GM18858 (cell line): ENCODE measurements around the gene RCBTB2.
"Not testable (repeated sequence)": the region's sequence is repeated elsewhere in the genome, so short reads cannot be mapped to it uniquely, and the experiment has no call there.

Experiments used
- ATAC-seq: cut with Tn5 transposase; IDR thresholded peaks from one replicate; pipeline ENCODE4 v1.9.1; 2021; ENCODE audit not compliant: unreplicated experiment

The RCBTB2 gene

DNA sequence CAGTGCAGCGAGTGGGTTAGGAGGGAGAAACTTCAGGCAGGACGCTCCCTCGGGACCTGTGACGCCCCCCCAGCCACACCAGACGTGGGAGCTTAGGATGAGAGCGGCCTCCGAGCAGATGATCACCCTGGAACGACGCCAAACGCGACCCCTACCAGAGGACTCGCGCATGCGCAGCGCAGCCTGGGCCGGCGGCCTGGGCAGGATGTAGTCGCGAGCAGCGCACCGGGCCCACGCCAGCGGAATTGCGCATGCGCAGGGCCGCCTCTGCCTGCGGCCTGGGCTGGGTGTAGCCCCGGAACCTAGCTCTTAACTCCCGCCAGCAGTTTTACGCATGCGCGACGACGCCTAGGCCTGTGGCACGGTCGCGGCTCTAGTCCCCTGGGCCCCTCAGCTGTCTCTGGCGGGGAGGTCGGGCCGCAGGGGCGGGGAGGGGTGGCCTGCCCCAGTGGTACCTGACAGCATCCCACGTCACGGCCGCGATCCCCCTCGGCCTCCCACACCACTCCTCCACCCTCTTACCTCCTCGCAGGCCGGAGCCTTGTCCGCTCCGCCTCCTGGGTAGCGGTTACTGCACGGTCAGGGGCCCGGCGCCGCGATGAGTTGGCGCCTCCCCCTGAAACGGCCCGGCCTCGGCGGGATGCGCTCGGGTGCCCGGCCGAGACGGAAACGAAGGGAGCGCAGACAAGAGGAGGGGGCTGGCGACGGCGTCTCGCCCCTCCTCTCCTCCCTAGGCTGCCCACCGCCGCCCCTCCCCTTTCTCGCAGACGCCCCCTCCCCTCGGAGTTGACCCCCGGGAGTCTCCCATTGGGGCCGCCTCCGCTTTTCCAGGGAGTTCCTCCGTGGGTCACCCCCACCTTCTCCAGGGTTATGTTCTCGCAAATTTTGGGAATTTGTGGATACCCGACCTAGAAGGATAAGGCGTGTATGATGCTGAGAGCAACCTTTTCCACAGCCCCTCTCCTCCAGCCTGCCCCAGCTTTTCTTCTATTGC lies at the start of gene RCBTB2:
Gene RCBTB2 (minus strand): TSS at position 575 of the 994 bp plus-strand sequence. CDS start 11,141 bp downstream, outside the sequence.
- peak; percentile 76 for ATAC-seq

DNA sequence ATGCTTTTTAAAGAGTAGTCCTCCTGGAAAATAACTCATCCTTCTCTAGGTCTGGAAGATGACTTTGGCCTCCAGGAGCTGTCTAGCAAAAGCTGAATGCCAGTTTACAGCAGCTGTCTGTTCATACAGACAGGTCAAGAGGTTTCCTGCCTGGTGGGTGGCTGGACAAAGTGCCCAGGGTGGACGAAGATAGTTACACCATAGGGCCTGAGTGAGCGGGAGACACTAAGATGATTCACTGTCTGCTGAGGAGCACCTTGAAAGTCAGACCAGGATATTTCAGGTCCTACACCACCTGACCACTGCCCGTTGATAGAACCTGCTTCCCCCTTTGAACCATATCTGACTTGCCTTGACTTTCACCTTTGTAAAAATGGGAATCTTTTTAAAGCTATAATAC lies 49.2 kb upstream of the RCBTB2 start:
- no peak for ATAC-seq

DNA sequence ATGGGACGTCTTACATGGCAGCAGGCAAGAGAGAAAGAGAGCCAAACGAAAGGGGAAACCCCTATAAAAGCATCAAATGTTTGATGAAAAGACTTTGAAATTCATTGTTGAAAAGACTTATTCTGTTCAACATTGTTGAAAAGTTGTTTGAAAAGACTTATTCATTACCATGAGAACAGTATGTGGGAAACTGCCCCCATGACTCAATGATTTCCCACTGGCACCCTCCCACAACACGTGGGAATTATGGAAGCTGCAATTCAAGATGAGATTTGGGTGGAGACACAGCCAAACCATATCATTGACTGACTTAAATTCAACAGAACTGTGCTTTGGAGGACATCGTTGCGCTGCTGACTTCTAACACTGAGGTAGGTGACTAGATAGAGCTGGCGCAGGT lies 48.0 kb upstream of the RCBTB2 start:
- no peak for ATAC-seq

DNA sequence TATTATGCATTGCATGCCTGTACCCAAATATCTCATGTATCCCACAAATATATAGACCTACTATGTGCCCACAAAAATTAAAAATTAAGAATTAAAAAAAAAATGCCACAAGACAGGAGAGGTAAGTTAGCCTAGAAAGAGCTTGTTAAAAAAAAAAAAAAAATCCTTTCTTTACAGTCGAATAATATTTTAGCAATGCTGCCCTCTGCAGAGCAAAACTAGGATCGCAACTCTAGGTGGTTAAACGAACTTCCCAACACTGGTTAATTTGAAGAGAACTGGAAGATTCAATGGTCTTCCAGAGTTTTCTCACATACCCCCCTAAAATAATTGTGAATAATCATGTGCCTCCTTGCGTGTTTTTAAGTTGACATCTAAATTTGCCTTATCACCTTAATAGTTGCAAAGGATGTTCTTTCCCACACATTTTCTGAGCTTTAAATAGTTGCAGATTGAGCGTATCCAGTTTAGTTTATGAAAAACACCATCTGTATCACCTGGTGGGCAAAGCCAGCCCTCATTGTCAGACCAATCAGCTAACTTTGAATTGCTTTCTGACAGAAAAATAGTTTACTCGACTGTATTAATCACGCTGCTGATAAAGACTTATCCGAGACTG lies 47.4 kb upstream of the RCBTB2 start:
- ATAC-seq: no peak

DNA sequence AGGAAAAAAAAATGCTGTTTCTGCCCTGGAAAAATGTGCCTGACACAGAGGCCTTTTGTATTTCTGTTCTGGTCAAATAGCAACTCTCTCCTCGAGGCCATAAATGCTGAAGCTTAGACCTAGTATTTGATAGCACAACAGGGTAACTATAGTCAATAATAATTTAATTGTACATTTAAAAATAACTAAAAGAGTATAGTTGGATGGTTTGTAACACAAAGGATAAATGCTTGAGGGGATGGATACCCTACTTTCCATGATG lies 47.0 kb upstream of the RCBTB2 start:
- ATAC-seq: not testable (repeated sequence)

DNA sequence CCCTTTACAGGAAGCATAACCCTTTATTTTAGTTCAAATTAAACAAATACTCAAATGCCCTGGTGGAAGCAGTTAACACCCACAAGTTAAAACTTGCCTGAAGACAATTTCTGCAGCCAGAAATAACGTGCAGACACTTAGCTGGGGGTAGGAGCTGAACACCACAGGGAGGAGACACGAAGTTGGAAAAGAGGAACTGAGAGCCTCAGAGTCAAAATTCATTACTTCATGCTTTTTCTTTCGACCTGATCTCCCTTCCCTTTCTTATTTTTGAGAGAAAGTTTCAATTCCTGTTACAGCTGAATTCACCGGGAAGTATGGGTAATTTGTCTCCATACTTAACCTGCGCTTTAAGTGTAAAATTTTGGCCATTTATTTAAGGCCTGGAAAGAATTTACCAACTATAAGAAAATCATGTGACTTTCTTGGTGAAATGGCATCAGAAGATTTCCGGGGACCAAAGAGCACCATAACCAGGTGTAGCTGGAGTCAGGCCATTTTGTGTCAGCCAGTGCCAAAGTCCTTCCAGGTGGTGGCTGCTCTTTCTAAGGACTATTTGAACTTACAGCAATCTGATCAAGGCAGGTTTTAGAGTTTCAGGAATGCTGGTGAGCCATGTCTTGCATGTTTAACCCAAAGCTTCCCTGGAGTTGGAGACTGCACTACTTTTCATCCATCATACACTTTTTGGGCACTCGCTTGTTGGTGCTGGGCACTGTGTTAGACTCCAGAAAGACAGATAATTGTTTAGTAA lies 46.5 kb upstream of the RCBTB2 start:
- ATAC-seq: peak; percentile 60

DNA sequence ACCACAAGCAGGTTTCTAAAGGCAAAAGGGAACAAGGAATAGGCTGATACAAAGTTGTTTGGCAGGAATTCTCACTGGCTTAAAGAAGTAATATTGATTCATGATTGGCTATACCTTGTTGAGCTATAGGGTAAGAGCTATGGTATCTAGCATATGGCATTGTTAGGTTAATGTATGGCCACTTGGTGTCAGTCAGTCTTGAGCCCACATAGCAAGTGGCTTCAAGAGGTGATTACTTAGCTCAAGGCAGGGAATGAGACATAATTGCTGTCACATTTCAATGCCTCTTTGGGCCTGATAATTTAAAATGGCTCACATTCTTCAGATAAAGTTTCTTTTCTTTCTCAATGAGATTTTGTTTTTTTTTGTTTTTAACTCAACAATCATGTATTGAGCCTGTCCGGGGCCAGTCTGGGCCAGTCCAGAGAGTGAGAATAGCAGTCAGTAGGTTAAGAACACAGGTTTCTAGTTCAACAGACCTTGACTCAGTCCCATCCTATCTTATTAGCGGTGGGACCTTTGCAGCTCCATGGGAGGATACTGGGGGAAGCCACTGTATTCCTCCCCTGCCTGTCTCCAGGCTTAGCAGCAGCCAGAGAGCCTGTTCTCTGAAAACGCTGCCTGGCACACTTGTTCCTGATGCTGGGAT lies 45.8 kb upstream of the RCBTB2 start:
- ATAC-seq: peak; percentile 41

DNA sequence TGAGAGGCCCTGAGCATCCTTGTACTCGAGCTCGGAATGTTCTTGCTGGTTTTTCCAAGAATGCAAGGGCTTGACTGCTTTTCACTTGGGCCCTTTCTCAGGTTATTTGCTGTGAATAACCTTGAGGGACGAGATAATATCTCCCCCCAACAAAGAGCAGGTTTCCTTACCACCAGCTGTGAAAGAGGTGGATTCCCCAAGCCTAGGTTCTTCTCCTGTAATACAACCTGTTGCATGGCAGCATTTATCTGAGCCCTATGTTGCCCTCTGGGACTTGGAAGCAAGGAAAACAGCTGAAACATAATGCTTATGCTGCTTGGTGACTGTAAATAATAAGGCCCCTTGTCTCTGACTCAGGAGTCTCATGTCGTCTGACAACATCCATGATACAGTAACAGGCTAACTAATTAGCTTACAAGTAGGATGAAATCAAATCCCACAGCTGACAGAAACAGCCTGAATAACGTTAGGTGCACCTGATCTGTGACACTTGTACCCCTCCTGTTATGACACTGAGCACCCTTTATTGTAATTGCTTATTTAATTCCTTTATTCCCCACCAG lies 43.6 kb upstream of the RCBTB2 start:
- no peak for ATAC-seq

DNA sequence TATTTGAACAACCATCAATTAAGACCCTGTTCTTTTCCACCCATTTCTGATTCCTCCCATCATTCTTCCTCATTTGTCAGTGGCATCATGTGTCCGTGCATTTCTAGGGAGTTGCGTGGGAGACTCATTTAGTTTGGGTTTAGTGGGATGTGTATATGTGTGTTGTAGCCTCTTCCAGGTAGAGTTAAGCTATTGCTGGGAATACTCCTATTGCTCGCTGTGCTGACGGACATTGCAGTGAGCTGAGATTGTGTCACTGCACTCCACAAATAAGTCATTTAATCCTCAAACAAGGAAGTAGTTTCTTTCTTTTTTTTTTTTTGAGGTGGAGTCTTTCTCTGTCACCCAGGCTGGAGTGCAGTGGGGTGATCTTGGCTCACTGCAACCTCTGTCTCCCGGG lies 42.2 kb upstream of the RCBTB2 start:
- ATAC-seq: no peak

DNA sequence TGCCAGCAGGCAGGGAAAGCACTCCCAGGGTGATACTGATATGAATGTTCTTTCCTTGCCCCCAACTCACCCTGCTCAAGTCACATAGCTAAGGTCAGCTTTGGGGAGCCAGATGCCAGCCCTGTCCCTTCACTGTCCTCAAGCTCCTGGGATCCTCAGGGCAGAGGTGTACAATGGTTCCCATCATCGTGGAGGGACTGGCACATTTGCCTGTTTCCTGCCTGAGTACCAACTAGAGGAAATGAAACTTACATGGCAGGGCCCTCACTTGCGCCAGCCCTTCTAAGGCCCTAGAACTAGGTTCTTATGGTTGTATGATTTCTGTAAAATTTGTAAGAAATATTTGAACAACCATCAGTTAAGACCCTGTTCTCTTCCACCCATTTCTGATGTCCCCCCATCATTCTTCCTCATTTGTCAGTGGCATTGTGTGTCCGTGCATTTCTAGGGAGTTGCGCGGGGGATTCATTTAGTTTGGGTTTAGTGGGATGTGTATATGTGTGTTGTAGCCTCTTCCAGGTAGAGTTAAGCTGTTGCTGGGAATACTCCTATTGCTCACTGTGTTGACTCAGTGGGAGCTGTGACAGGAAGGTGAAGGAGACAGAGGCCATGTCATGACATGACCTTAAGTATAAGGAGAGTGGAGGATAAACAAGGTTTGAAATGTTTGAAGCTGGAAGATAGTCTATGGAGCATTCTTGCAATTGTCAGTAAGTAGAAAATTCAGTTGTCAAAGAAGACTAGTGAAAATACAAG lies 41.3 kb upstream of the RCBTB2 start:
- no peak for ATAC-seq

DNA sequence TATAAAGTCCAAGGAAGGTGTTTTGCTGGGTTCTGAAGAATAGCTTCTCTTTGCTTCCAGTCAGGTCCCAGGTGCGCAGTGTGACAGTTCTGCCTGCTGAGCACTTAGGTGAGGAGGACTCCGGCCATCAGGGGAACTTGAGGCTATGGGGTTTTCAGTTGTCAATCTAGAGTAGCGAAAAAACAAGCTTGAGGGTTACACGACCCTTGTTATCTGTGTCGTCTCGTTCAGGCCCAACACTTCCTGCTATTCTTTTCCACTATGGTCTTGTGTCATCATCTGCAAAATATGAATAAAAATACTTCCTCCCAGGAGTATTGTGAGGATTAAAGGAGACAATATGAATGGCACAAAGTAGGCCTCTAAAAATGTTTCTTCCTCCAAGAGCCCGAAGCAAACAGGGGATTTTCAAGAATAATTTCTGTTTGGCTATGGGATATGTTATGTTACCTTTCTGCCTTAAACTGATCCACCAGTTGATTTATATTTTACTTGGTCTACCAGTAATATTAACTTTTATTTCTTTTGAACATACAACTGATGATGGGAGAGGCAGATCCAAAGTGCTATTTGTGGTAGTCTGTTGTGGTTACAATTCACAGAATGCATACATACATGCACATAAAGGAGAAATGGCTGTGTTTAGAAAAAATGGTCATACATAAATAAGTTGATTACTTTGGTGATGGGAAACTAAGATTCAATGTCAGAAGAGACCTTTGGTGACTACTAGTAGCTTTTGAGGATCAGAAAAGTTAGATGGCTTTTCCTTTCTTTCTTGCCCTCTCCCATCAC lies 40.5 kb upstream of the RCBTB2 start:
- ATAC-seq: no peak

DNA sequence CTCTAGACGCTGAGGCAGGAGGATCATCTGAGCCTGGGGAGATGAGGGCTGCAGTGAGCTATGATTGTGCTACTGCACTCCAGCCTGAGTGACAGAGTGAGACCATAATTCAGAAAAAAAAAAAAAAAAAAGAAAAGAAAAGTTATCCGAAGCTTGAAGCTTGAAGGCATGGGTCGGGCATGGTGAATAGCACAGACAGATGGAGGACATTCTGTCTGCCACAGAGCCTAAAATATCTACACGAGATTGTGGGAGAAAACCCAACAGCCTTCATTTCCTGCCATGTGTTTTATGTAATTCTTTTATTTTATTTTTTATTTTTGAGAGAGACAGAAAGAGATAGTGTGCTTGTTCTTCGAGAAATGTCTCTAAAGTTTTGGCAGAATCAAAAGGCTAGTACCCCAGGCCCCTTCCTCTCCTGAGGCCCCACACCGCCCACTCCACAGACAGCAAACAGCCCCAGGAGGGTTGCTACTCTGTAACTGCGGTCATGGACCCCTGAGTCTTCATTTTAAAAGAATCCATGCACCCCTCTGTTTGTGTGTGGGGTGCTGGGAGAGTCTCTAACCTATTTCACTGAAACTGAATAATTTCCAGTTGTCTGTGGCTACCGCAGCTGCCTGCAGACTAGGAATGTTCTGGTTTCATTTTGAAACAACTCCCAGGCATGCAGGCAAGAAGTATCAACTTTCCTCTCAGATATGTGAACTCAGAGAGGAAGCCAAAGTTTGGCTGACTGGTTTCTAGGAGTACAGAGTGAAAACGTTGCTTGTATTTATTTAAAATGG lies 38.4 kb upstream of the RCBTB2 start:
- ATAC-seq: peak; percentile 29

DNA sequence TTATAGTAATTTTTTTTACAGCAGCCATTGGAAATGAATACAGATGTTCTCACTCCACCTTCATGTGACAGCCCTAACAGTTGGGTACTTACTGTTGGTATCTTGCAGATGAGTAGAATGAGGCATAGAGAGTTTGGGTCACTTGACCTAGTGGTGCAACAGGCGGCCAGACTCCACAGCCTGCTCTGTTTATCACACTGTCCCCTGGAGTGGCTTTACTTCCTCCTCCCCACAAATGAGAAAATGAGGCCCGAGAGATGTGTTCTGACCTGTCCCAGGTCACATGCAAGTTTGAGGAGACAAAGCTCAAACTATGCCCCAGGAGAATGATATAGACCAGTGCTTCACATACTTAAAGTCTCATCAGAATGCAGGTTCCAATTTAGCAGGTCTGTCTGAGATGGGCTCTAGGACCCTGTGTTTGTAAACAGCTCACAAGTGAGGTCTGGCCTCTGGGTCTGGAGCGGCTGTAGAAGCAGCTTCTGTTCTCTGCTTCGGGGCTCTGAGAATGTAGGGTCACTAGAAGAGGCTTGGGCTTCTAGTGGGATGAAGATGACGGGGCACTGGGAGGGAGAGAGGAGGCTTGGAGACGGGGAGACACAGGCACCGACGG lies 37.4 kb upstream of the RCBTB2 start:
- ATAC-seq: no peak

DNA sequence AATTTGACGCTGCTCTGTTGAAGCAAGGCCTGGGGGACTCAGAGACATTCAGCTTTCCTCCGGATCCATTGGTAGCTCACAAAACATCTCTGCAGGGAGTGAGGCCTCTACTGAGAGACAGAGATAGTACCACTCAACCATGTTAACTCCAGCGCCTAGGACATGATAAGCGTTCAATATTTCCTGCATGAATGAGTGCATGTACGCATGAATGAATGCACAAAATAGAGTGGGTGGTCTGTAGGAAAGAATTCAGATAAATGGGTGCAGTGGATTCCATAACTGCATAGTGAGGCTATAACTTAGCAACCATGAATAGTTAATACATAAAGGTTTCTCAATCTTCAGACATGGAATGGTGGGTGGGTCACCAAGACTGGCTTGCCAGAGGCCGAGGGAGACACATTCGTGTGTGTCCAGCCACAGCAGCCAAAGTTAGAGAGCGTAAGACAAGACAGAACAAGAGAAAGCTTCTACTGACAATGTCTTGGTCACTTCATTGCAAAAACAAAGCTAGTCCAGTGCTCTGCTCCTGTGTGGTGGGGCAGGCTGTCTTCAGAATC lies 36.3 kb upstream of the RCBTB2 start:
- ATAC-seq: no peak

DNA sequence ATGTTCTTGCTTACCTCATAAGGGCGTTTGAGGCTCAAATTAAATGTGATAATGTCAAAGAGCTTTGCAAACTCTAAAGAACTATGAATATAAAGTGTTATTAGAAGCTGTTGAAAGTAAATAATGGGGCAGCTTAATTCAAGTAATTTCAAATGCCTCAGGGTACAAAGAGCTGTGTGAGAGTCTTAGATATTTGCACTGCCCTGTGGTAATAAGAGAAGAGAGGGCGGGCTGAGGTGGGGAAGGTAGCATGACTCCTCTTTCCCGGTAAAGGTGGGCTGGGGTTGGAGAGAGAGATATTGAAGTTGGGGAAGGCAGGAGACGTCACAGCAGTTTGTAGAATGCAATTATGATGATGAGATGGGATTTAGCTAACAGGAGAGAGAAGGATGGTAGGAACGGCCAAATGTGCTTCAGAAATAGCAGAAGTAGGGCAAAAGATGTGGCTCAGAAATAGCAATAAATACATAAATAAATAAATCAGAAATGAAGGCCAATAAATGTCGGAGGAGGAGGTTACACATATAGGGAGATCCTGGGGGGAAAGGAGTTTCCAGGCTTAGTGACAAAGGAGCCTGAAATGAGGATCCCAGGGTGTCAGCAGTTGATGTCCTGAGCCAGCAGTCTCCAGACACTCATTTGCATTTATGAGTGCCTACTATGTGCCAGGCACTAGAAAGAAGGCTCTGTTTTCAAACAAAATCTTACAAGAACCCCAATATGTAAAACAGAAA lies 35.7 kb upstream of the RCBTB2 start:
- ATAC-seq: no peak

DNA sequence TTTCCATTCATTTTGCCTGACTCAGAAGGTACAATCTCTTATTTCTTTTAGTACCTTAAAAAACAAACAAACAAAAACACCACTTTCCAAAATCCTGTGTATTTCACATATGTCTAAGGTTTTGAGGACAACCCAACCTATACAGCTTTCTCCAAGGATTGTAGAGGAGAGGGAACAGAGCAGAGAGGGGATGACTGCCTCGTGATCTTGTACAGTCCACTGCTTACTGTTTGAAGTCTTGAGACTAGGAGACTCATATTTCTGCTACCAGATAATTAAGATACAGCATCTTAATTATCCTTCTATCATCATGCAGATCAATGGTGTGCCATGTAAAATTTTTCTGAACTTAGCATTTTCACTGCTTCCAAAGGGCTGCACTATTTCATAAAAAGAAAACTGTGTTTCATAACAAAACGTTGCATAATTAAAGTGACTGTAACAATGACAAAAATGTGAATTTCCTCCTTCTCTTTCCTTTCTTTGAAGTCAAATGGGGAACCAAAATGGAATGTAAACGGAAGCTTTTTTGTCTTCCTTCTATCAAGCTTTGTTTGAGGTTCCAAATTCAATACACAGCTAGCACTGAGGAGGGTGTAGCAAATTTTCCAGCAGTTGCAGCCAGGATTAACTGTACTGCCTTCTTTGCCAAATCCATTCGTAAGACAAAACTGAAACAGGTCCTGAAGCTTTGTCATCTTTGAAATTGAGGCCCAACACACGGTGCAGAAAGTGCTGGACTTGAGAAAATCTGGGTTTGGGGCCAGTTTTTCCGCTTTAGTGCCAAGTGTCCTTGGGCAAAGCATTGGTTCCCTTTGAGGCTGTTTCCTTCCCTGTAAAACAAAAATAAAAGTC lies 34.9 kb upstream of the RCBTB2 start:
- no peak for ATAC-seq
